HFF-Myc (cell line): ENCODE data around the gene SMS.

ENCODE experiments used
- DNase-seq: peaks from one replicate; pipeline ENCODE4 v3.0.0-alpha.2; 2011; ENCODE audit warnings: low read depth; ENCODE audit errors: extremely low read depth
- H3K4me3 ChIP-seq: replicated peaks from 2 replicates; pipeline ENCODE4 v1.5.1; 2011; ENCODE audit warnings: low read depth, mild to moderate bottlenecking, control low read depth, low read length
- TF ChIP-seq, protein P1 (sequence below): IDR thresholded peaks from 2 replicates; pipeline ENCODE4 v1.5.1; 2012; ENCODE audit warnings: mild to moderate bottlenecking, low read depth, low read length, control low read depth; ENCODE audit errors: missing control alignments

Gene SMS

DNA sequence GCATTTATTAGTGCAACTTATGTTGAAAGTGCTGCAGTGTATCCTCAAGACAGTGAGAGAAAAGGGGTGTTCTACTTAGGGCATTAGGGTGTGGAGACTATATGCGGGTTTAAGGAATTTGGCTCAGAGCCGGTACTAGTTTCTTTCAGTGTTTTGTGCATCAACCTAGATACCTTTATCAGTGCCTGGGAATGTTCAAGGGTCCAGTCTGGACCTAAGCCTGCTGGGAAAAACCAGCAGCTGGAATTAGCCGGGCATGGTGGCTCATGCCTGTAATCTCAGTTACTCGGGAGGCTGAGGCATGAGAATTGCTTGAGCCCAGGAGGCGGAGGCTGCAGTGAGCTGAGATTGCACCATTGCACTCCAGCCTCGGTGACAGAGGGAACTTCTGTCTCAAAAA, 99.0 kb downstream of the SMS start:
- TF ChIP-seq, protein P1, sequence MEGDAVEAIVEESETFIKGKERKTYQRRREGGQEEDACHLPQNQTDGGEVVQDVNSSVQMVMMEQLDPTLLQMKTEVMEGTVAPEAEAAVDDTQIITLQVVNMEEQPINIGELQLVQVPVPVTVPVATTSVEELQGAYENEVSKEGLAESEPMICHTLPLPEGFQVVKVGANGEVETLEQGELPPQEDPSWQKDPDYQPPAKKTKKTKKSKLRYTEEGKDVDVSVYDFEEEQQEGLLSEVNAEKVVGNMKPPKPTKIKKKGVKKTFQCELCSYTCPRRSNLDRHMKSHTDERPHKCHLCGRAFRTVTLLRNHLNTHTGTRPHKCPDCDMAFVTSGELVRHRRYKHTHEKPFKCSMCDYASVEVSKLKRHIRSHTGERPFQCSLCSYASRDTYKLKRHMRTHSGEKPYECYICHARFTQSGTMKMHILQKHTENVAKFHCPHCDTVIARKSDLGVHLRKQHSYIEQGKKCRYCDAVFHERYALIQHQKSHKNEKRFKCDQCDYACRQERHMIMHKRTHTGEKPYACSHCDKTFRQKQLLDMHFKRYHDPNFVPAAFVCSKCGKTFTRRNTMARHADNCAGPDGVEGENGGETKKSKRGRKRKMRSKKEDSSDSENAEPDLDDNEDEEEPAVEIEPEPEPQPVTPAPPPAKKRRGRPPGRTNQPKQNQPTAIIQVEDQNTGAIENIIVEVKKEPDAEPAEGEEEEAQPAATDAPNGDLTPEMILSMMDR = no peak
- H3K4me3 ChIP-seq = no peak overlapping the region
- no peak for DNase-seq

GRCh38 chrX:22040184-22040583, 99.7 kb downstream of the SMS start:
- H3K4me3 ChIP-seq = no peak overlapping the region
- DNase-seq = no peak
- TF ChIP-seq, protein P1 = no peak

DNA sequence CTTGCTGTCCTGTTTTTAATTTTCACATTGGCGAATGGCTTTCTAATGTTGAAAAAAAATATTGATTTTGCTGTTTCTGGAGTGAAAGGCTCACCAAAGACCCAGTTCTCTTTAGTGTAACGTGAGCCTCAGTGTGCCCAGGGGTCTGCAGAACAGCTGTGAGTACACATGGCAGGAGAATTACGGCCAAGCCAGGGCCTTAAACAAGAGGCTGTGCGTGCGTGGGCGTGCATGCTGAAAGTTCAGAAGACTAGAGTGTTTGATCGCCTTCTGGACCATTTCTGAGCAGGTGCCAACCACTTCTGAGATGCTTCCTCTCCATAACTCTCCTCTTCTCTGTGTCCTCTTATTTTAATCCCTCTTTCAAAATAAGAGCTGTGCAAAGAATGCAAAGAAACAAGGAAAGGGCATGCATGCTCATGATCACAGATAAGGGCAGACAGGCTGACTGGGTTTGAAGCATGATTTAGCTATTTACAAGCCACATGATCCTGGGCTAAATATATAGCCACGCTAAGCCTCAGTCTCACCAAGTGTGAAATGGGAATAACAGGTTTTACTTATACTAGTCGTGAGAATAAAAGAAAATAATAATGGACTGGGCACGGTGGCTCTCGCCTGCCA, 101.5 kb downstream of the SMS start:
- no peak for DNase-seq
- H3K4me3 ChIP-seq = no peak overlapping the region
- TF ChIP-seq, protein P1 = no peak

- DNase-seq = no peak
- TF ChIP-seq, protein P1 = no peak
- H3K4me3 ChIP-seq = no peak overlapping the region
These were observed 103.4 kb downstream of the SMS start for GRCh38 chrX:22043872-22044271.
